ENCODE results near the gene PGAP3.

Gene PGAP3

GRCh38 chr17:39672522-39673334, 15.1 kb downstream of the PGAP3 start:
- no peak for DNase-seq (ENCODE audit: low spot score)

- DNase-seq (ENCODE audit: low spot score), result peak; percentile 45
Observed at GRCh38 chr17:39671651-39672521, 16.0 kb downstream of the PGAP3 start.

- no peak for DNase-seq (ENCODE audit: low spot score)
Observed at GRCh38 chr17:39670746-39671145, 17.1 kb downstream of the PGAP3 start.

GRCh38 chr17:39669897-39670735, 17.7 kb downstream of the PGAP3 start:
- DNase-seq (ENCODE audit: low spot score), result no peak

- DNase-seq (ENCODE audit: low spot score), result peak; percentile 79
Observed at GRCh38 chr17:39667945-39668924, 19.6 kb downstream of the PGAP3 start, which contains the start of gene PNMT. Gene PNMT, plus strand, starts transcription at chr17:39668453. Its CDS starts 23 bp downstream, at chr17:39668476.

GRCh38 chr17:39667262-39667944, 20.5 kb downstream of the PGAP3 start:
- no peak for DNase-seq (ENCODE audit: low spot score)

- no peak for DNase-seq (ENCODE audit: low spot score)
Observed at GRCh38 chr17:39666601-39667261, 21.1 kb downstream of the PGAP3 start.

- DNase-seq (ENCODE audit: low spot score), result no peak
Observed at GRCh38 chr17:39666231-39666600, 21.6 kb downstream of the PGAP3 start.

GRCh38 chr17:39665642-39666224, 22.1 kb downstream of the PGAP3 start:
- DNase-seq (ENCODE audit: low spot score), result peak; percentile 43

- DNase-seq (ENCODE audit: low spot score), result no peak
Observed at GRCh38 chr17:39664581-39665561, 23.0 kb downstream of the PGAP3 start, which contains the start of gene TCAP. Gene TCAP, plus strand, starts transcription at chr17:39665349. Its CDS starts 11 bp downstream, at chr17:39665360.

GRCh38 chr17:39663688-39664580, 23.9 kb downstream of the PGAP3 start:
- no peak for DNase-seq (ENCODE audit: low spot score)

GRCh38 chr17:39663340-39663687, 24.5 kb downstream of the PGAP3 start:
- no peak for DNase-seq (ENCODE audit: low spot score)

- no peak for DNase-seq (ENCODE audit: low spot score)
Observed at GRCh38 chr17:39662551-39663339, 25.1 kb downstream of the PGAP3 start.

- no peak for DNase-seq (ENCODE audit: low spot score)
Observed at GRCh38 chr17:39661744-39662541, 25.9 kb downstream of the PGAP3 start.
